HG02571 (cell line): Measurements from ENCODE around the gene ACSS3.
"Not testable (repeated sequence)": the region's sequence is repeated elsewhere in the genome, so short reads cannot be mapped to it uniquely, and the experiment has no call there.

Source experiments
- ATAC-seq: cut with Tn5 transposase; IDR thresholded peaks from one replicate; pipeline ENCODE4 v1.9.1; 2021; ENCODE audit warnings: mild to moderate bottlenecking, moderate library complexity; ENCODE audit not compliant: unreplicated experiment

The ACSS3 gene

DNA sequence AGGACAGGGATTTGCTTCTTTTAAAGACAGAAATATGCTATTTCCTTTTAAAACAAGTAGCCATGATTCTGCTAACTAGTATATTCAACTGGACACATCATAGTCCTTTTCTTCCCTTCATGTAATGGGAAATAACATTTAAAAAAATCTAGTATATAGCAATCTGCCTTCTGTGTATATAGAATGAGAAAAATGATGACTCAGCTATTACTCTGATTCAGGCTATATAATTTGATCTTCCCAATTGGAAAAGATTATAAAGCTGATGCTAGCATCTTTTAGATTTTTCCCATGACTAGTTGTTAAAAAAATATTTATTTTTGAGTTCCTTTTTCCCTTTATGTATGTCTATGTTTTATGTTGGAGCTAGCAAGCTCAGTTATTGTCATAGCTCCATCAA, 86.9 kb downstream of the ACSS3 start:
- ATAC-seq, result no peak

GRCh38 chr12:81166790-81167189, 88.9 kb downstream of the ACSS3 start:
- no peak for ATAC-seq

DNA sequence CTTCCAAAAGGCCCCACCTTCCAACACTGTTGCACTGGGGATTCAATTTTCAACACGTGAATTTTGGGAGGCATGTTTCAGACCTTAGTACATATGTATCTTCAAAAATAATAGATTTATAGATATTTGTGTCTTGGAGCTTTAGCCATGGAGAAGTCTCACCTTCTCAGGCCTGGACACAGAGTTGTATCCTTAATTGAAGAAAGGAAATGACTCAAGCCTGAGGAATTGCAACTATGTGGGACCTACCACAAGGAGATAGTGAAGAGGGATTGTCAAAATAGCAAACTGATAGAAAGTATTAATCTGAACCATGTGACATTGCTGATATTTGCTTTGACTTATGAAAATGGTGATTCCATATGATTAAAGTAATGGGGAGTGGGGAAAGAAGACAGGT, 89.8 kb downstream of the ACSS3 start:
- no peak for ATAC-seq

DNA sequence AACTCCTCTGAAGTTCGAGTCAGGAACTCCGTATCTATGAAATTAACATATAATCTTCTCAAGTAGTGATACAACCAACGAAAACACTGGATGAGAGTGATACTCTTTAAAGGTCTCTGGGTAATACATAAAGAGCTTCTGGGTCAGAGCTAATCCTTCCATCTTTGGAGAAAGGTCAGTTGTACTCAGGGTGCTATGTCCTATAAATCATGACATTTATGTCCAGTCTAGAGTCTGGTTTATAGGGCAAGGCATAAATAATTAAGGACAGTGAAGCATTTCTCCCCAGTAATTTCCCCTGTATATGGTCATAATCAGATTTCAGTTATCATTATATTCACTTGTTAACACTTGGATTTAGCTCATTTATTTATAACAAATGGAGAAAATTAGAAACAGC, 90.6 kb downstream of the ACSS3 start:
- ATAC-seq, result no peak

DNA sequence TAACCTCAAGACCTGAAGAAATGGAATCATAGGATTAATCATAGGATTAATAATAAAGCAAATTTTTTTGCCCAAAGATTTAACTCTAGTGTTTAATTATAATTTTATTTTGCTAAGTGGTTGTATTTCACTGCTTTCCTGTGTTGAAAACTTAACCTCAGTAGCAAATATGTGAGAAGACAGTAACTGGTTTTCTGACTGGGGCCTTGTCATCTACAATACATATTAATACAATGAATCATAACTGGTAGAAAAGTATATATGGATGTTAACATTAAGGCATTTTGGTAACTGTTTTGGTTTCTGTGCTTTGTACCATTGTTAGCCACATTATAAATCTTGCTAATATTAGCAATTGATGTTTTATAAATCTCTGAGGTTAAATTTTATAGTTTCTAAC, 92.2 kb downstream of the ACSS3 start:
- ATAC-seq, result no peak

DNA sequence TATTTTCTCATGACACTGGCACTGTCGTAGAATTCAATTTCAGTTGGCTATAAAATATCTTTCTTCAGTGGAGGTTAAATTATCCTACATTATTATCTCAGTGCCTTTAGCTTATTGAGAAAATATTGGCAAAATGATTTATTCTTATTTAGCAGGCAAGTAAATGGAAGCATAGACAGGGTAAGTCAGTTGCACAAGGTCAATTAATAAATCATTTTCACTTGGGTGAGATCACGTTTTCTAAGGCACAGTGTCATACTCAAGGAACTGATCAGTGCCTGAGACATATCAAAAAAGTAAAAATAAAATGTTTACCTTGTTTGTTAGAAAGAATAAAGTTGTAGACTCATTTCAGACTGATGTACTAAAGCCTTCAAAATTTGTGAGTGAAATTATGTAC, 95.0 kb downstream of the ACSS3 start:
- ATAC-seq, result no peak

DNA sequence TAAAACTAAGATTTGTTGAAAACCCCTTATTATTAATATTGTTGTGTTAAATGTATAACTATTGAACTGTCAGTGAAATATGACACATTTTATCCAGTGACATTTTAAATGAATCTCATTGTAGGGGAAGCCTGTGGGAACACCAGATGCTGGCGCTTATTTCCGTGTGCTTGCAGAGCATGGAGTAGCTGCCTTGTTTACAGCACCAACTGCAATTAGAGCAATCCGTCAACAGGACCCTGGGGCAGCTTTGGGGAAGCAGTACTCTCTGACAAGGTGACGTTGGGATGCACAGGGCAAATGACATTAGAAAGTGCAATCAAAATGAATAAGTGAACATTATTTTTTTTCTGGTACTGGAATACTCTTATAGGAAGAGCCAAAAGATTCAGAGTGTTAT, 96.8 kb downstream of the ACSS3 start:
- no peak for ATAC-seq

DNA sequence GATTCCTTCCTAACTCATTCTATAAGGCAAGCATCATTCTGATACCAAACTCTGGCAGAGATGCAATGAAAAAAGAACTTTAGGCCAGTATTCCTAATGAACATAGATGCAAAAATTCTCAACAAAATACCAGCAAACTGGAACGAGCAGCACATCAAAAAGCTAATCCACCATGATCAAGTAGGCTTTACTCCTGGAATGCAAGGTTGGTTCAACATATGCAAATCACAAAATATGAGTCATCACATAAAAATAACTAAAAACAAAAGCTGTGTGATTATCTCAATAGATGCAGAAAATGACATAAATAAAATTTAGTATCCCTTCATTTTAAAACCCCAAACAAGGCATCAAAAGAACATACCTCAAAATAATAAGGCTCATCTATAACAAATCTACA, 98.9 kb downstream of the ACSS3 start:
- no peak for ATAC-seq

DNA sequence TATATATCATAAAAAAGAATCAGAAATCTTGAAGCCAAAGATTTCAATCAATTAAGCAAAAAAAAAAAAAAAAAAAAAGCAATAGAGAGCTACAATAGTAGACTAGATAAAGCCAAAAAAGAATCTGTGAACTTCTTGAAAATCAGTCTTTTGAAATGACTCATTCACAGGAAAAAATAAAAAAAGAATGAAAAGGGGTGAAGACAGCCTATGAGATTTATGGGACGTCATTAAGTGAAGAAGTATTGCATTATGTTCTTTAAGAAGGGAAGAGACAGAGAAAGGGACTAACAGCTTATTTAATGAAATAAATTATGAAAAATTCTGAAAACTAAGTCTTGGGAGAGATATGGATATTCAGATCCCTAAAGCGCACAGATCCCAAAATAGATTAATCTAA, 103.8 kb downstream of the ACSS3 start:
- no peak for ATAC-seq

- no peak for ATAC-seq
Measured at GRCh38 chr12:81187686-81188085, 109.8 kb downstream of the ACSS3 start.

GRCh38 chr12:81196595-81196994, 118.7 kb downstream of the ACSS3 start:
- no peak for ATAC-seq

- not testable (repeated sequence) for ATAC-seq
Measured at GRCh38 chr12:81200561-81200960, 122.7 kb downstream of the ACSS3 start.

DNA sequence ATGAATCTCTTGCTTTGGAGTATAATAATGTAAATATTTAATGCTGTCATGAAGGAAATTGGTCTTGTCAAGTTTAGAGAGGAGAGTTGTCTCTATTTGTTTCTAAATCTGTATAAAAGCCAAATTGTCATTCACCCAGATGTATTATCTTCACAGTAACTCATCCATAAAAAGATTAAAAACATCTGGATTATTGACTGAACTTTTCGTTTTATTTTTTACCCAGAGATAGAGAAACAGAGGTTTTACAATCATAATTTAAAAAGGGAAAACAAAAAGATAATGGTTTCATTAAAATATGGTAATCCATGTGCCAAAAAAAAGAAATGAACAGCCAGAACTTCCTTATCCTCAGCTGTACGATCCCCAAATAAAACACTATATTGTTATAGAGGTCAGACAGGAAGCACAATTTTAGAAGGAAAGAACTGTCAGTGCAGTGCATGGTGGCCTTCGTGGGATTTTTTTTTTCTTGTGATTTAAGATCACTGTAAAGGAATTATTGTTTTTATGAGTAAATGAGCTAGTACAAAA, 125.9 kb downstream of the ACSS3 start:
- no peak for ATAC-seq

- no peak for ATAC-seq
Measured at GRCh38 chr12:81205416-81205815, 127.5 kb downstream of the ACSS3 start.

GRCh38 chr12:81206429-81206828, 128.6 kb downstream of the ACSS3 start:
- ATAC-seq, result no peak

DNA sequence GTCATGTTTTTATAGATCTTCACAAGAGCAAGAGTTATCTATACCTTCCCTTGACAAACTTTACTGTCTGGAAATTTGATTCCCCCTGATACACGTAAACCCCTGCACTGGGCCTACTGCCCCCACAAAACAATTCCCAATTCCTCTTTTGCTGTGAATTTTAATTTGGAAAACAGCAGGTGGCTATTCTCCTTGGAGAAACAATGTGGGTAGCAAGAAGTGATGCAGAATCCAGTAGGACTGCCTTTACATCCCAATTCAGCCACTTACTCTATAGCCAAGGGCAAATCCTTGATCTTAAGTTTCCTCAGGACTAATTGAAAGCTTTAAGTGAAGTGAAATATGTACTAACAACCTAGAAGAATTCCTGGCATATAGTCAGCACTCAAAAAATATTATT, 129.3 kb downstream of the ACSS3 start:
- no peak for ATAC-seq

GRCh38 chr12:81207664-81208063, 129.8 kb downstream of the ACSS3 start:
- no peak for ATAC-seq

GRCh38 chr12:81208187-81208911, 130.5 kb downstream of the ACSS3 start:
- ATAC-seq, result no peak

GRCh38 chr12:81209012-81209411, 131.1 kb downstream of the ACSS3 start:
- ATAC-seq, result no peak

DNA sequence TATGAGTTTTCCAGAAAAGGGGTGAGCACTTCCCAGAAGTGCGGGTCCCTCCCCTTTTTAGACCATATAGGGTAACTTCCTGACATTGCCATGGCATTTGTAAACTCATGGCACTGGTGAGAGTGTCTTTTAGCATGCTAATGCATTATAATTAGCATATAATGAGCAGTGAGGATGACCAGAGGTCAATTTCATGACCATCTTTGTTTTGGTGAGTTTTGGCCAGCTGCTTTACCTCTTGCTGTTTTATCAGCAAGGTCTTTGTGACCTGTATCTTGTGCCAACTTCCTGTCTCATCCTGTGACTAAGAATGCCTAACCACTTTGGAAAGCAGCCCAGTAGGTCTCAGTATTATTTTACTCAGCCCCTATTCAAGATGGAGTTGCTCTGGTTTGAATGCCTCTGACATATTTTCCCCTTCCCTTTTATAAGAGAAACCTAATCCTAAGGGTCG, 131.9 kb downstream of the ACSS3 start:
- ATAC-seq, result not testable (repeated sequence)

GRCh38 chr12:81211306-81211705, 133.4 kb downstream of the ACSS3 start:
- no peak for ATAC-seq

DNA sequence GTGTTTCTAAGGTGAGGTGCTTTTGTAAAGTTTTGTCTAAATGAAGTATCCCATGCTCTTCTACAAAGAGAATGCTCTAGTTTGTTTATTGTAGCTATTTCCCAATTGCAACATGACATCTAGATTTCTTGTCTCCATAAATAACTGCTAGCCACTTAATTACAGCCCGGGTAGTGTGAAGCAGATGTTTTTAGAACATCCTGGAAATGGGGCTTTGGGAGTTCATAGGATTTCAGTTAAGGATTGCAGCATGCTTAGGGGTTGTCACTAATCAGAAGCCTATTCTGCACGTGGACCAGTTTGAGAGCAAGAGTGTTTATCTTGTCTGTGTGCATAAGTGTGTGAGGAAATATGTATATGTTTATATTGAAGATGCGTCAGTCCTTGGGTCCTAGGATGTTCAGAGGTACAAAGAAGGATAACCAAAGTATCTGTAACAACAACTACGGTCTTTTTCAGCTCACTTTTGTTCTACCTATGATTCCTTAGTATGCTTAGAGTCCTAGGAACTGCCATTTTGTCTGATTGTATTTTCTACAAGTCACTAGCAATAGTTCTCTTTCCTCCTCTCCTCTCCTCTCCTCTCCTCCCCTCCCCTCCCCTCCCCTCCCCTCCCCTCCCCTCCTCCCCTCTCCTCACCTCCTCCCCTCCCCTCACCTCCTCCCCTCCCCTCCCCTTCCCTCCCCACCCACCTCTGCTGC, 135.3 kb downstream of the ACSS3 start:
- no peak for ATAC-seq
